Activated B cell treated with CpG ODN at 0.5 μM for 24 hours (primary cell): ENCODE data around the gene IGFALS. TPM values are rescaled to one million over a fixed set of nuclear protein-coding genes. Genes with fewer than 3 reads are reported as not detected.

Experiments used
- ATAC-seq: fragments of 200-7000 bp; cut with Tn5 transposase; one replicate; pipeline ENCODE4 v1.10.0; 2021; ENCODE audit warnings: low read depth, mild to moderate bottlenecking, moderate library complexity
- CTCF ChIA-PET: fragments of 350-600 bp; sonication (Branson Sonifier 250); formaldehyde crosslinking; loops from one replicate; lab custom pipeline; 2021; ENCODE audit warnings: antibody characterized with exemption; lab: Charles Lee
- POLR2A ChIA-PET: fragments of 350-600 bp; sonication (Branson Sonifier 250); formaldehyde crosslinking; loops from one replicate; lab custom pipeline; 2021; ENCODE audit warnings: antibody characterized with exemption; lab: Charles Lee
- DNase-seq: peaks from one replicate; pipeline ENCODE4 v3.0.0; 2022
- H3K27ac Mint-ChIP-seq: one replicate; pipeline ENCODE4 v1.8.0; 2020; ENCODE audit warnings: mixed read lengths
- H3K27me3 Mint-ChIP-seq: one replicate; pipeline ENCODE4 v1.8.0; 2021; ENCODE audit warnings: mixed read lengths
- H3K36me3 Mint-ChIP-seq: one replicate; pipeline ENCODE4 v1.8.0; 2021; ENCODE audit warnings: low read depth, mixed read lengths
- H3K4me1 Mint-ChIP-seq: one replicate; pipeline ENCODE4 v1.8.0; 2021; ENCODE audit warnings: mixed read lengths
- H3K4me3 Mint-ChIP-seq: one replicate; pipeline ENCODE4 v1.8.0; 2020; ENCODE audit warnings: mild to moderate bottlenecking, mixed read lengths
- H3K9me3 Mint-ChIP-seq: one replicate; pipeline ENCODE4 v1.8.0; 2020; ENCODE audit warnings: mixed read lengths
- intact Hi-C: fragments of 100-400 bp; cut with micrococcal nuclease; formaldehyde crosslinking; loops from one replicate; pipeline ENCODE4 v1.15.1; 2024
- total RNA-seq: library from RNA; stranded (reverse); gene quantifications from 2 replicates; pipeline ENCODE4 v1.2.3, GENCODE V29; 2022
- TF ChIP-seq, protein P1 (sequence below): fragments of 200-600 bp; IDR thresholded peaks from one replicate; pipeline ENCODE4 v1.8.0; 2022; ENCODE audit warnings: antibody characterized with exemption, mild to moderate bottlenecking

Gene IGFALS
- total RNA-seq, 1 donor from 2014 or later, result not detected

DNA sequence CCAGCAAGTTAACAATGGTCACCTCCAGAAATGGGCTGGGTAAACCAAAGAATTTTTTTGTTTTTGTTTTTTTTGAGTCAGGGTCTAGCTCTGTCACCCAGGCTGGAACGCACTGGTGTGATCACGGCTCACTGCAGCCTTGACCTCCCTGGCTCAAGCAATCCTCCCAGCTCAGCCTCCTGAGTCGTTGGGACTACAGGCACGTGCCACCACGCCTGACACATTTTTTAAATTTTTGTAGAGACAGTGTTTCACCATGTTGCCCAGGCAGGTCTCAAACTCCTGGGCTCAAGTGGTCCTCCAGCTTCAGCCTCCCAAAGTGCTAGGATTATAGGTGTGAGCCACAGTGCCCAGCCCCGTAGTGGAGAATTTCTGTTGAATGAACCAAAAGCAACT lies 12.8 kb downstream of the IGFALS start:
- no peaks in the 10 kb centered on the region for H3K27me3 Mint-ChIP-seq
- no peaks in the 10 kb centered on the region for H3K9me3 Mint-ChIP-seq
- ChIA-PET CTCF (no interaction called here), POLR2A (interaction anchor here (1.0 to 1.2 kb wide), 2 partner anchors 9 to 472 kb away, joined by 3 read pairs; partner anchors contain the start of gene NME3)
- H3K4me3 Mint-ChIP-seq, result peak overlapping the region; percentile 83
- ATAC-seq, result no peak
- H3K4me1 Mint-ChIP-seq, result peaks cover 24% of the 10 kb centered on the region
- TF ChIP-seq, protein P1, sequence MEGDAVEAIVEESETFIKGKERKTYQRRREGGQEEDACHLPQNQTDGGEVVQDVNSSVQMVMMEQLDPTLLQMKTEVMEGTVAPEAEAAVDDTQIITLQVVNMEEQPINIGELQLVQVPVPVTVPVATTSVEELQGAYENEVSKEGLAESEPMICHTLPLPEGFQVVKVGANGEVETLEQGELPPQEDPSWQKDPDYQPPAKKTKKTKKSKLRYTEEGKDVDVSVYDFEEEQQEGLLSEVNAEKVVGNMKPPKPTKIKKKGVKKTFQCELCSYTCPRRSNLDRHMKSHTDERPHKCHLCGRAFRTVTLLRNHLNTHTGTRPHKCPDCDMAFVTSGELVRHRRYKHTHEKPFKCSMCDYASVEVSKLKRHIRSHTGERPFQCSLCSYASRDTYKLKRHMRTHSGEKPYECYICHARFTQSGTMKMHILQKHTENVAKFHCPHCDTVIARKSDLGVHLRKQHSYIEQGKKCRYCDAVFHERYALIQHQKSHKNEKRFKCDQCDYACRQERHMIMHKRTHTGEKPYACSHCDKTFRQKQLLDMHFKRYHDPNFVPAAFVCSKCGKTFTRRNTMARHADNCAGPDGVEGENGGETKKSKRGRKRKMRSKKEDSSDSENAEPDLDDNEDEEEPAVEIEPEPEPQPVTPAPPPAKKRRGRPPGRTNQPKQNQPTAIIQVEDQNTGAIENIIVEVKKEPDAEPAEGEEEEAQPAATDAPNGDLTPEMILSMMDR, result no peak
- H3K36me3 Mint-ChIP-seq, result peaks cover 7% of the 10 kb centered on the region
- intact Hi-C loops, result loop anchor here (5.0 kb wide), 1 partner anchor 192 kb away; the partner anchor contains the start of gene TBL3
- no peak overlapping the region for H3K27ac Mint-ChIP-seq
- DNase-seq, result no peak

DNA sequence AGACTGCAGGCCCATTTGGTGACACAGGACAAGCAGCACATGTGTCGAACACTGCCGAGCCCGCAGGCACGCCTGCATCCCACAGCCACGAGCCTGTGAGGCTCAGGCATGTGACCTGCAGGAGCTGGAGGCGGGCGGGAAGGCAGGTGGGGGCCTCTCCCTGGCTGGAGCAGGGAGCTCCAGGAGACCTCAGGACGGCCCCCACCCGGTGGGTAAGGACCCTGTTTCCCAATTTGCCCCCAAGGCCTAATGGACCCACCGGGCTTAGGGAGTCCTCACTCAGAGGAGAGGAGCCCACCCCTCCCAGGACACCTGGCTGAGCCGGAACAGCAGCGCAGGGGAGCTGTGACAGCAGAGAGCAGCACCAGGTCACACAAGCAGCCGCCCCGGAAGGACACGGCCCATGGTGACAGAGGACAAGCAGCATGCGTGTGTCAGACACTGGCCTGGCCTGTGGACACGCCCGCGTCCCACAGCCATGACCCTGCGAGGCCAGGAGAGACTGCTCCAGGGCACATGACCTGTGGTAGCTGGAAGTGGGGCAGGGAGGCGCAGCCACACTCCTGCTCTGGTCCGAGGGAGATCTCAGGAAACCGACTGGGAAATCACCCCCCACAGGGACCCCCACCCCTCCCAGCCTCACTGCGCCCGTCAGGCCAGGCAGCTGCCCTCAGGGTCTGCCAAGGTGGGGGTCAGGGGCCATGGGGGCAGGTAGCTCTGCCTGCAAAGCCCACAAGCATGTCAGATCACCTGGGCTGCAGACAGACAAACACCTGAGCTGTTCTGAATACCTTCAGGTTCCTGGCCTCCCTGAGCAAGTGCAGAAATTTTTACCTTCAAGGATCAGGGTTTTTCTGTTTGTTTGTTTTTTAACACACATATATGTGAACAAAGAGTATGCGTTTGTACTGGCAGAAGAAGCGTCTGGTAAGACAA lies 13.5 kb downstream of the IGFALS start:
- Mint-ChIP-seq H3K4me3 (no peak overlapping the region), H3K27ac (no peak overlapping the region), H3K4me1 (peaks cover 23% of the 10 kb centered on the region), H3K36me3 (peaks cover 8% of the 10 kb centered on the region), H3K9me3 (no peaks in the 10 kb centered on the region), H3K27me3 (no peaks in the 10 kb centered on the region)
- ChIA-PET CTCF (no interaction called here), POLR2A (interaction anchor here (1.0 to 1.2 kb wide), 2 partner anchors 8 to 471 kb away, joined by 3 read pairs; partner anchors contain the start of gene NME3)
- intact Hi-C loops, result loop anchor here (5.0 kb wide), 1 partner anchor 192 kb away; the partner anchor contains the start of gene TBL3
- DNase-seq (no peak), ATAC-seq (no peak)
- TF ChIP-seq, protein P1, result no peak

DNA sequence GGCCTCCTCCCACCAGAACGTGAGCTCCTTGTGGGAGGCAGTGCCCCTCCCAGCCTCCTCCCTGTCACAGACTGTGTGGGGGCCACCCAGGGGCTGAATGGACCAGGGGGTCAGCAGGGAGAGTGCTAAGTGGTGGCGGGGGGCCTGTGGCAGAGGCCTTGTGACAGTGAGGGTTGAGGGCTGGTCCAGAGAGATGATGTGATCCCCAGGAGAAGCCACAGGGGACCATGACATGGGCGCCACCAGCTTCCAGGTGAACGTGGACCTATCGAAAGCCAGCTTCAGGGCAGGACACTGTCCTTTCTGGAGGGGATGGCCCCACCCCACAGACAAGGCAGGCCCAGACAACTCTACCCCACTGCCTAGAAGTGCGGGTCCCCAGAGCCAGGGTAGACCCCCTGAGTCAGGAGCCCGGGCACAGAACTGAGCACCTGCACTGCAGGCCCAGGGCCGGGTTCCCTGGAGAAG lies 14.2 kb downstream of the IGFALS start:
- CTCF ChIA-PET, result no interaction called here
- POLR2A ChIA-PET, result interaction anchor here (0.9 kb wide), 2 partner anchors 9 to 185 kb away, joined by 3 to 5 read pairs; partner anchors contain the start of gene RPS2
- Mint-ChIP-seq H3K4me1 (peaks cover 24% of the 10 kb centered on the region), H3K4me3 (no peak overlapping the region), H3K9me3 (no peaks in the 10 kb centered on the region), H3K27me3 (no peaks in the 10 kb centered on the region), H3K27ac (peak overlapping the region; percentile 41), H3K36me3 (peaks cover 10% of the 10 kb centered on the region)
- TF ChIP-seq, protein P1, result no peak
- DNase-seq, result no peak
- no peak for ATAC-seq
- intact Hi-C loops, result no loop called here

DNA sequence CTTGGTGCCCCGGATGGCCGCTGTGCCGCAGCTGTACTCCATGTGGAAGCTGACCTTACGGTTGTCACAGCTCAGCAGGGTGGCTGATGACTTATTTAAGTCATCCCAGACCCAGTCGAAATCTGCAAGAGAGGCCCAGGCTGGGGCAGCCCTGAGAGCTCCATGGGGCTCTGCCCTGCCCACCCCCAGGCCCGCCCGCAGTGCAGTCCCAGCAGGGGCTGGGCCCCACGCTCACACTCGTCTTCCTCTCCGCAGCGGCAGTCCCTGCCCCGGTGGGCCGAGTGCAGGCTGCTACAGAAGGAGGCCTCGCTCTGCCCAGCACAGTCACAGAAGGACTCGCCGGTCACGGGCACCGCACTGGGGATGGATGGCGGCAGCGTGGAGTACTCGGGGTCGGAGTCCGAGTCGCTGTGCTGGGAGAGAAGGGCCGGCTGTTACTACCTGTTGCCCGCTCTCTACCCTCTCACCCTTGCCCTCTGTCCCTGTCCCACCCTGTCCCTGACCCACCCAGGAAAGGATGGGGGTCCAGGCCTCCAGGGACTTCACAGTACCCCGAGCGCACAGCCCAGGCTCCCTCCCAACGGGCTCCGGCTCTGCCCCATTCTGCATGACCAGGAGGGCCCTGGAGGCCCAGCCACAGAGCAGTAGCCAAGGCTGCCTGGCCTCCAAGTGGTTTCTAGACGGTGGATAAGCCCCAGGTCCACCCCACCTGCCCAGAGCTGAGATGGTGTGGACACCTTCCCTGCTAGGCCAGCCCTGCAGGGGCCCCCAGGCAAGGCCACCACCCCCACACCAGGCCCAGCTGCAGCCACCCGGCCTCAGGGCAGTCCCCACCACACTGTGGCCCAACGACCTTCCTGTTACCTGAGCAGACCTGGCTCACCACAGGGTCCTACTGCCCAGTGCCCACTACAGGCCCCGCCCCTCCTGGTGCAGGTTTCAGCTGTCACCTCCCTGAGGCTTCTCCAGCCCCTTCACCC lies 15.0 kb downstream of the IGFALS start:
- Mint-ChIP-seq H3K27me3 (no peaks in the 10 kb centered on the region), H3K36me3 (peaks cover 10% of the 10 kb centered on the region), H3K9me3 (no peaks in the 10 kb centered on the region), H3K27ac (peak overlapping the region; percentile 41), H3K4me3 (no peak overlapping the region), H3K4me1 (peaks cover 23% of the 10 kb centered on the region)
- no peak for DNase-seq
- CTCF ChIA-PET, result no interaction called here
- POLR2A ChIA-PET, result interaction anchor here (0.9 kb wide), 2 partner anchors 9 to 186 kb away, joined by 3 to 5 read pairs; partner anchors contain the start of gene RPS2
- no peak for ATAC-seq
- TF ChIP-seq, protein P1, result no peak
- intact Hi-C loops, result no loop called here
